Neural cell (in vitro differentiated cells): ENCODE results near the gene S100A5. TPM values are rescaled to one million over a fixed set of nuclear protein-coding genes. Genes with fewer than 3 reads are reported as not detected.

Experiments
- H2AFZ ChIP-seq: fragments of 200-600, 300-800 bp; sonication (generic), shearing (Covaris generic); 2 replicates; pipeline ENCODE4 v1.6.0; 2014; ENCODE audit warnings: low read depth, mild to moderate bottlenecking, antibody characterized with exemption, low read length, moderate library complexity
- H3F3A ChIP-seq: fragments of 200-600 bp; shearing (Covaris generic); 2 replicates; pipeline ENCODE4 v1.6.1; 2016; ENCODE audit warnings: mild to moderate bottlenecking, moderate library complexity, mixed read lengths, antibody characterized with exemption, low read length; ENCODE audit not compliant: insufficient read depth, poor library complexity, severe bottlenecking
- H3K27ac ChIP-seq: fragments of 200-600, 300-800 bp; sonication (generic), shearing (Covaris generic); 2 replicates; pipeline ENCODE4 v1.5.1; 2014; ENCODE audit warnings: mild to moderate bottlenecking, low read length, moderate library complexity
- H3K27me3 ChIP-seq: fragments of 300-800, 200-600 bp; sonication (generic), shearing (Covaris generic); 2 replicates; pipeline ENCODE4 v1.6.0; 2014; ENCODE audit warnings: mild to moderate bottlenecking, low read depth, low read length, moderate library complexity; ENCODE audit not compliant: insufficient read depth
- H3K36me3 ChIP-seq: fragments of 300-800, 200-600 bp; sonication (generic), shearing (Covaris generic); 2 replicates; pipeline ENCODE4 v1.5.1; 2014; ENCODE audit warnings: mild to moderate bottlenecking, antibody characterized with exemption, low read length, moderate library complexity; ENCODE audit not compliant: insufficient read depth
- H3K4me2 ChIP-seq: fragments of 300-800, 200-600 bp; sonication (generic), shearing (Covaris generic); 2 replicates; pipeline ENCODE4 v1.6.0; 2014; ENCODE audit warnings: mild to moderate bottlenecking, low read length
- H3K4me3 ChIP-seq: fragments of 300-800, 200-600 bp; sonication (generic), shearing (Covaris generic); 2 replicates; pipeline ENCODE4 v1.5.1; 2014; ENCODE audit warnings: mild to moderate bottlenecking, low read length, moderate library complexity
- H3K79me2 ChIP-seq: fragments of 200-600 bp; shearing (Covaris generic); replicated peaks from 2 replicates; pipeline ENCODE4 v1.6.0; 2014; ENCODE audit warnings: mild to moderate bottlenecking, low read length, moderate library complexity; ENCODE audit not compliant: insufficient read depth
- H3K9ac ChIP-seq: fragments of 300-800, 200-600 bp; sonication (generic), shearing (Covaris generic); 2 replicates; pipeline ENCODE4 v1.6.1; 2016; ENCODE audit warnings: mild to moderate bottlenecking, low read length, mixed read lengths
- H3K9me2 ChIP-seq: fragments of 200-600 bp; shearing (Covaris generic); 2 replicates; pipeline ENCODE4 v1.6.1; 2016; ENCODE audit warnings: mild to moderate bottlenecking, low read length, mixed read lengths; ENCODE audit not compliant: insufficient read depth
- H3K9me3 ChIP-seq: fragments of 200-600, 300-800 bp; sonication (generic), shearing (Covaris generic); 2 replicates; pipeline ENCODE4 v1.6.1; 2016; ENCODE audit warnings: mild to moderate bottlenecking, mixed run types, low read length, moderate library complexity, mixed read lengths
- H4K20me1 ChIP-seq: fragments of 200-600 bp; shearing (Covaris generic); 2 replicates; pipeline ENCODE4 v1.6.1; 2016; ENCODE audit warnings: mild to moderate bottlenecking, mixed run types; ENCODE audit not compliant: insufficient read depth
- CTCF ChIP-seq: fragments of 450-650 bp; IDR thresholded peaks from 2 replicates; pipeline ENCODE4 v1.5.1; 2014; ENCODE audit warnings: antibody characterized with exemption, mild to moderate bottlenecking, moderate library complexity; ENCODE audit not compliant: poor library complexity, severe bottlenecking
- EP300 ChIP-seq: fragments of 450-650 bp; conservative IDR thresholded peaks from 2 replicates; pipeline ENCODE4 v1.6.1; 2014; ENCODE audit warnings: antibody characterized with exemption, mild to moderate bottlenecking, moderate library complexity; ENCODE audit not compliant: poor library complexity, severe bottlenecking
- EZH2 ChIP-seq: fragments of 200-600, 300-800 bp; shearing (Covaris generic), sonication (generic); IDR thresholded peaks from 2 replicates; pipeline ENCODE4 v1.6.1; 2014; ENCODE audit warnings: antibody characterized with exemption, low read length, borderline replicate concordance, mild to moderate bottlenecking; ENCODE audit not compliant: insufficient read depth, poor library complexity, severe bottlenecking
- MXI1 ChIP-seq: fragments of 450-650 bp; conservative IDR thresholded peaks from 2 replicates; pipeline ENCODE4 v1.6.1; 2014; ENCODE audit warnings: antibody characterized with exemption, mild to moderate bottlenecking; ENCODE audit not compliant: poor library complexity, severe bottlenecking
- POLR2AphosphoS5 ChIP-seq: IDR thresholded peaks from 2 replicates; pipeline ENCODE4 v1.6.1; 2012
- RAD21 ChIP-seq: fragments of 450-650 bp; conservative IDR thresholded peaks from 2 replicates; pipeline ENCODE4 v1.6.1; 2014; ENCODE audit warnings: antibody characterized with exemption, mild to moderate bottlenecking, moderate library complexity
- REST ChIP-seq: IDR thresholded peaks from 2 replicates; pipeline ENCODE4 v1.6.1; 2012; ENCODE audit warnings: borderline replicate concordance
- SMC3 ChIP-seq: fragments of 450-650 bp; conservative IDR thresholded peaks from 2 replicates; pipeline ENCODE4 v1.6.1; 2014; ENCODE audit warnings: antibody characterized with exemption, mild to moderate bottlenecking, moderate library complexity; ENCODE audit not compliant: poor library complexity
- TAF1 ChIP-seq: IDR thresholded peaks from 2 replicates; pipeline ENCODE4 v1.6.1; 2012; ENCODE audit warnings: low read depth
- polyA plus RNA-seq: library from polyadenylated mRNA; depleted of rRNA; stranded (reverse); fragments of >200 nt; gene quantifications from 2 replicates; pipeline ENCODE4 v1.2.3, GENCODE V29; 2014

The S100A5 gene
- polyA plus RNA-seq, 1 donor from 2014 or later, result not detected

DNA sequence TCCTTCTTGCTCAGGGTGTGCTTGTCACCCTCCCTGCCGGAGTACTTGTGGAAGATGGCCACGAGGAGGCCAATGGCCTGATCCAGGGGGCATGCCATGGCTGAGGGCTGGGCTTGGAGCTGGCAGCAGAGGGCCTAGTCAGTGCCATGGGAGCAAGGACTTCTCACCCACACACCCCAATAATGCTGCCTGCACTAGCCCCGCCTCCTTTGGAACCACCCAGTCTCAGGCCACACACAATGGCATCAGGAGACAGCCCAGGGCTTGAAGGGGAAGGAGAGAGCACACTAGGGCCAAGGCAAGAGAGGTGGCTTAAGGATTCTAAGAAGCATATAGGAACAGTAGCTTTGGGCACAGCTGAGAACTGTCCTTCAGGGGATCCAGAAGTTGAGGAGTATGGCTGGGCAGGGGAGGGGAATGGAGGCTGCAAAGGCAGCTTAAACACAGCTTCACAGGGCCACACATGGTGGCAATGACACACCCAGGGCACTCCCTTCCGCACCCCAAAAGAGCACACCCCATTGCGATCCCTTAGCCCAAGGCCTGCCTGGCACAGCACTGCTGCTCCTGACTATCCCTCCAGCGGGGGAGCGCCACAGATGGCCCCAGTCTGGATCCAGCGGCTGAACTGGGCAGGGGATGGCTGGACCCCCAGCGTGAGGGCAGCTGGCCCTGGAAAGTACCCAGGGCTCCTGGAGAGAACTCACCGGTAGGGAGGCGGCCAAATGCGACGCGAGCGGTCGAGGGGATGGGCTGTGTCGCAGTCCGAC lies 5.3 kb downstream of the S100A5 start, which contains the start of gene S100A6:
TSS of gene S100A6 (minus strand) at position 750 of the 770 bp plus-strand sequence. CDS start at position 98, 652 bp downstream.
- Histone ChIP-seq H4K20me1 (no peaks in the 10 kb centered on the region), H3K36me3 (no peaks in the 10 kb centered on the region), H2AFZ (no peak within 1 kb of the TSS), H3K27me3 (peaks cover 5% of the 10 kb centered on the region), H3K9me2 (no peaks in the 10 kb centered on the region), H3K27ac (no peak within 1 kb of the TSS), H3F3A (no peaks in the 10 kb centered on the region), H3K9ac (no peak within 1 kb of the TSS), H3K4me2 (no peak within 1 kb of the TSS), H3K79me2 (no peaks in the 10 kb centered on the region), H3K4me3 (peak within 1 kb of the TSS; percentile 48), H3K9me3 (no peaks in the 10 kb centered on the region)
- TF ChIP-seq RAD21 (no peak), SMC3 (no peak), EZH2 (no peak), REST (no peak), CTCF (no peak), POLR2AphosphoS5 (no peak), EP300 (no peak), TAF1 (no peak), MXI1 (no peak)

DNA sequence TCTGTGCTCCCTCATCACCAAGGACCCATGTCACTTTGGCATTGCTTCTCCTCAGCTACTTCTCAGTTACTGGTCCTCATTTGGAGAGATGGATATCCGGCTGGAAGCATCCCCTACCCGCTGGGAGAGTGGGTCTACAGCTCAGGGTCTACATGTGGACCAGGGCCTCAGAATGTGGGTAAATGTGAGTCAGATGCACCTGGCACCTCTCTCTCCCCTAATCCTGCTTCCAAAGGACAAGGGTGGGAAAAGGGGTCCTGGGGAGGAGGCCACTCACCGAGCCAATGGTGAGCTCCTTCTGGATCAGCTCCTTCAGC lies 5.9 kb downstream of the S100A5 start:
- Histone ChIP-seq H4K20me1 (no peaks in the 10 kb centered on the region), H3K27ac (no peak overlapping the region), H3K27me3 (peaks cover 5% of the 10 kb centered on the region), H2AFZ (no peak overlapping the region), H3K9me3 (no peaks in the 10 kb centered on the region), H3F3A (no peaks in the 10 kb centered on the region), H3K9me2 (no peaks in the 10 kb centered on the region), H3K36me3 (no peaks in the 10 kb centered on the region), H3K79me2 (no peaks in the 10 kb centered on the region), H3K4me3 (no peak overlapping the region), H3K4me2 (no peak overlapping the region), H3K9ac (no peak overlapping the region)
- TF ChIP-seq REST (no peak), RAD21 (no peak), EZH2 (no peak), MXI1 (no peak), EP300 (no peak), POLR2AphosphoS5 (no peak), SMC3 (no peak), TAF1 (no peak), CTCF (no peak)
